H1 (cell line): Measurements from ENCODE around the gene CEP135. TPM values are rescaled to one million over a fixed set of nuclear protein-coding genes. Genes with fewer than 3 reads are reported as not detected.

ENCODE experiments used
- CTCF ChIA-PET: fragments of 300-600 bp; sonication (Branson Sonifier 250); formaldehyde crosslinking; loops from one replicate; lab custom pipeline; 2021; ENCODE audit not compliant: partially characterized antibody; lab: Charles Lee
- POLR2A ChIA-PET: fragments of 300-600 bp; sonication (Branson Sonifier 250); formaldehyde crosslinking; loops from one replicate; lab custom pipeline; 2021; ENCODE audit warnings: inconsistent platforms; ENCODE audit not compliant: partially characterized antibody; lab: Charles Lee
- DNase-seq, 2 experiments: peaks; one replicate each; pipeline versions ENCODE4 v3.0.0 to v3.0.0-alpha.2; 2010 to 2022; ENCODE audit warnings: low spot score in 2 of 2, low read depth in 1 of 2, mixed read lengths in 1 of 2
- FAIRE-seq: peaks from 2 replicates; lab custom pipeline; 2011; peaks lifted over from hg19 to GRCh38; lab: Jason Lieb, UNC
- H2AFZ ChIP-seq: 2 replicates; pipeline ENCODE4 v1.8.1; 2012; ENCODE audit warnings: low read length, inconsistent platforms
- H2AK5ac ChIP-seq: 2 replicates; pipeline ENCODE4 v1.6.1; 2013; ENCODE audit warnings: low read depth, low read length
- H2BK120ac ChIP-seq: replicated peaks from 2 replicates; pipeline ENCODE3; 2013; ENCODE audit warnings: low read depth, low read length, inconsistent platforms
- H2BK12ac ChIP-seq: 2 replicates; pipeline ENCODE4 v1.6.1; 2013; ENCODE audit warnings: low read depth, low read length
- H2BK15ac ChIP-seq: 2 replicates; pipeline ENCODE4 v1.6.1; 2013; ENCODE audit warnings: low read length
- H2BK20ac ChIP-seq: 2 replicates; pipeline ENCODE4 v1.6.1; 2013; ENCODE audit warnings: low read length
- H2BK5ac ChIP-seq: 2 replicates; pipeline ENCODE4 v1.6.1; 2013; ENCODE audit warnings: low read depth, low read length
- H3K14ac ChIP-seq: 2 replicates; pipeline ENCODE4 v1.6.1; 2013; ENCODE audit warnings: inconsistent platforms; ENCODE audit not compliant: insufficient read length
- H3K18ac ChIP-seq: 2 replicates; pipeline ENCODE4 v1.6.1; 2013; ENCODE audit warnings: low read length; ENCODE audit errors: extremely low read depth
- H3K23ac ChIP-seq: 2 replicates; pipeline ENCODE4 v1.6.1; 2013; ENCODE audit warnings: inconsistent platforms; ENCODE audit not compliant: insufficient read length
- H3K23me2 ChIP-seq: 2 replicates; pipeline ENCODE4 v1.6.1; 2013; ENCODE audit warnings: low read depth, low read length
- H3K27ac ChIP-seq: 2 replicates; pipeline ENCODE4 v1.6.1; 2011; ENCODE audit warnings: low read depth, low read length, inconsistent platforms
- H3K27me3 ChIP-seq, 4 experiments: replicated peaks in 1 of 4; 1 replicate in 1 of 4; 2 replicates in 3 of 4; pipeline versions ENCODE4 v1.6.1 to v1.8.1; 2011 to 2013; ENCODE audit warnings: low read length in 3 of 4, mild to moderate bottlenecking in 3 of 4, inconsistent platforms in 2 of 4, mixed read lengths in 2 of 4, moderate library complexity in 1 of 4; ENCODE audit not compliant: control insufficient read depth in 3 of 4, insufficient read depth in 3 of 4; ENCODE audit errors: extremely low read depth in 1 of 4
- H3K36me3 ChIP-seq, 4 experiments: 2 replicates each; pipeline versions ENCODE4 v1.6.1 to v1.8.1; 2011 to 2013; ENCODE audit warnings: mild to moderate bottlenecking in 4 of 4, low read length in 3 of 4, moderate library complexity in 2 of 4, control low read depth in 1 of 4, inconsistent platforms in 1 of 4; ENCODE audit not compliant: insufficient read depth in 4 of 4, control insufficient read depth in 2 of 4
- H3K4ac ChIP-seq: replicated peaks from 2 replicates; pipeline ENCODE3; 2013; ENCODE audit warnings: low read length, low read depth, mixed read lengths, inconsistent platforms; ENCODE audit not compliant: insufficient read length
- H3K4me1 ChIP-seq, 4 experiments: replicated peaks in 1 of 4; 1 replicate in 1 of 4; 2 replicates in 3 of 4; pipeline versions ENCODE4 v1.6.1 to v1.8.1; 2011 to 2013; ENCODE audit warnings: low read length in 3 of 4, inconsistent platforms in 2 of 4, mixed read lengths in 1 of 4; ENCODE audit not compliant: insufficient read depth in 4 of 4, control insufficient read depth in 3 of 4
- H3K4me2 ChIP-seq, 2 experiments: 2 replicates each; pipeline versions ENCODE4 v1.6.1 to v1.8.1; 2011 to 2013; ENCODE audit warnings: low read depth in 2 of 2, low read length in 2 of 2, control low read depth in 1 of 2, inconsistent platforms in 1 of 2, mild to moderate bottlenecking in 1 of 2; ENCODE audit not compliant: insufficient read depth in 1 of 2
- H3K4me3 ChIP-seq, 4 experiments: fragments of 200-600, 300-600 bp in 1 of 4; sonication (generic), shearing (Covaris generic), sonication (Bioruptor Twin) in 1 of 4; 2 replicates each; pipeline versions ENCODE4 v1.5.1 to v1.8.1; 2011 to 2016; ENCODE audit warnings: low read length in 4 of 4, low read depth in 3 of 4, control low read depth in 2 of 4, inconsistent platforms in 2 of 4, mild to moderate bottlenecking in 2 of 4, mixed read lengths in 1 of 4, moderate library complexity in 1 of 4; ENCODE audit not compliant: insufficient read depth in 2 of 4; ENCODE audit errors: extremely low read depth in 1 of 4
- H3K56ac ChIP-seq: replicated peaks from 2 replicates; pipeline ENCODE3; 2013; ENCODE audit warnings: low read depth, mild to moderate bottlenecking, mixed read lengths, low read length, inconsistent platforms; ENCODE audit not compliant: insufficient read length
- H3K79me1 ChIP-seq: 2 replicates; pipeline ENCODE4 v1.6.1; 2013; ENCODE audit warnings: low read depth, low read length, control low read depth
- H3K79me2 ChIP-seq, 2 experiments: 2 replicates each; pipeline versions ENCODE4 v1.6.1 to v1.8.1; 2012 to 2013; ENCODE audit warnings: low read length in 2 of 2, mild to moderate bottlenecking in 2 of 2, inconsistent platforms in 1 of 2; ENCODE audit not compliant: insufficient read depth in 2 of 2, control insufficient read depth in 1 of 2
- H3K9ac ChIP-seq, 4 experiments: replicated peaks in 1 of 4; 1 replicate in 1 of 4; 2 replicates in 3 of 4; pipeline versions ENCODE4 v1.6.1 to v1.8.1; 2011 to 2013; ENCODE audit warnings: low read depth in 3 of 4, low read length in 3 of 4, control low read depth in 2 of 4, mild to moderate bottlenecking in 2 of 4, moderate library complexity in 2 of 4, inconsistent platforms in 1 of 4; ENCODE audit errors: extremely low read depth in 1 of 4
- H3K9me3 ChIP-seq, 2 experiments: 2 replicates each; pipeline versions ENCODE4 v1.6.1 to v1.8.1; 2012 to 2013; ENCODE audit warnings: mild to moderate bottlenecking in 2 of 2, moderate library complexity in 2 of 2, control low read depth in 1 of 2, inconsistent platforms in 1 of 2, low read depth in 1 of 2, low read length in 1 of 2, mixed read lengths in 1 of 2; ENCODE audit not compliant: insufficient read depth in 2 of 2
- H4K20me1 ChIP-seq, 2 experiments: replicated peaks in 1 of 2; 2 replicates each; pipeline versions ENCODE3 to v1.8.1; 2011 to 2013; ENCODE audit warnings: inconsistent platforms in 2 of 2, low read length in 2 of 2, mild to moderate bottlenecking in 1 of 2; ENCODE audit not compliant: insufficient read depth in 2 of 2, control insufficient read depth in 1 of 2
- H4K5ac ChIP-seq: 2 replicates; pipeline ENCODE4 v1.6.1; 2013; ENCODE audit warnings: low read length, low read depth, mixed read lengths, inconsistent platforms; ENCODE audit not compliant: insufficient read length
- H4K8ac ChIP-seq: 2 replicates; pipeline ENCODE4 v1.8.0; 2013; ENCODE audit warnings: mild to moderate bottlenecking, moderate library complexity, low read length, inconsistent platforms; ENCODE audit not compliant: insufficient read depth; ENCODE audit errors: extremely low read depth
- H4K91ac ChIP-seq: replicated peaks from 2 replicates; pipeline ENCODE3; 2013; ENCODE audit warnings: low read length, mixed read lengths, inconsistent platforms; ENCODE audit not compliant: insufficient read length
- BRCA1 ChIP-seq: IDR thresholded peaks from 2 replicates; pipeline ENCODE4 v1.6.1; 2012; ENCODE audit warnings: low read depth, low read length, improper control_type of control experiment
- CBX8 ChIP-seq: fragments of 300-800, 300-1000 bp; sonication (generic); IDR thresholded peaks from 2 replicates; pipeline ENCODE4 v1.7.1; 2016; ENCODE audit warnings: low read depth, low read length, borderline replicate concordance
- EGR1 ChIP-seq: IDR thresholded peaks from 2 replicates; pipeline ENCODE4 v1.6.1; 2011; ENCODE audit warnings: low read depth, low read length, borderline replicate concordance
- GABPA ChIP-seq: IDR thresholded peaks from 2 replicates; pipeline ENCODE4 v1.6.1; 2011; ENCODE audit warnings: mild to moderate bottlenecking, low read length, moderate library complexity, borderline replicate concordance; ENCODE audit not compliant: insufficient read depth
- HDAC2 ChIP-seq, 2 experiments: fragments of 300-600 bp in 1 of 2; sonication (generic) in 1 of 2; IDR thresholded peaks; 2 replicates each; pipeline ENCODE4 v1.6.1; 2011 to 2012; ENCODE audit warnings: low read depth in 2 of 2, low read length in 2 of 2, mild to moderate bottlenecking in 2 of 2, moderate library complexity in 2 of 2, borderline replicate concordance in 1 of 2, inconsistent platforms in 1 of 2
- JUN ChIP-seq: IDR thresholded peaks from 2 replicates; pipeline ENCODE4 v1.6.1; 2011; ENCODE audit warnings: low read depth, mild to moderate bottlenecking, improper control_type of control experiment, low read length
- JUND ChIP-seq: IDR thresholded peaks from 2 replicates; pipeline ENCODE4 v1.6.1; 2011; ENCODE audit warnings: mild to moderate bottlenecking, improper control_type of control experiment, low read length
- NANOG ChIP-seq: IDR thresholded peaks from 2 replicates; pipeline ENCODE4 v1.6.1; 2011; ENCODE audit warnings: low read length, low read depth, mild to moderate bottlenecking, inconsistent platforms; ENCODE audit not compliant: insufficient read depth, poor library complexity, severe bottlenecking
- POLR2AphosphoS5 ChIP-seq: IDR thresholded peaks from 2 replicates; pipeline ENCODE4 v1.6.1; 2011; ENCODE audit warnings: low read depth, low read length
- SAP30 ChIP-seq: fragments of 300-600 bp; sonication (generic); IDR thresholded peaks from 2 replicates; pipeline ENCODE4 v1.7.1; 2012; ENCODE audit warnings: low read length, moderate library complexity, mild to moderate bottlenecking, inconsistent platforms; ENCODE audit not compliant: insufficient read depth, insufficient replicate concordance
- SIN3A ChIP-seq, 2 experiments: IDR thresholded peaks in 1 of 2; conservative IDR thresholded peaks in 1 of 2; 2 replicates each; pipeline ENCODE4 v1.6.1; 2011 to 2012; ENCODE audit warnings: low read length in 2 of 2, improper control_type of control experiment in 1 of 2, low read depth in 1 of 2, mild to moderate bottlenecking in 1 of 2
- SIX5 ChIP-seq: IDR thresholded peaks from 2 replicates; pipeline ENCODE4 v1.6.1; 2011; ENCODE audit warnings: mild to moderate bottlenecking, low read depth, low read length
- SUZ12 ChIP-seq: fragments of 200-600 bp; sonication (generic); IDR thresholded peaks from 2 replicates; pipeline ENCODE4 v1.6.1; 2012; ENCODE audit warnings: mild to moderate bottlenecking, inconsistent platforms, low read length, moderate library complexity, mixed read lengths
- TBP ChIP-seq: IDR thresholded peaks from 2 replicates; pipeline ENCODE4 v1.6.1; 2011; ENCODE audit warnings: low read depth, low read length, improper control_type of control experiment
- WGBS, 2 experiments: shearing (Covaris generic) in 1 of 2; methylation state at CpG; one replicate each; pipeline versions ENCODE4 v1.1.6 to v1.1.7; 2013 to 2015; ENCODE audit warnings: low lambda C conversion rate in 2 of 2, mixed read lengths in 2 of 2, inconsistent platforms in 1 of 2, low coverage in 1 of 2, missing lambda C conversion rate in 1 of 2; ENCODE audit not compliant: insufficient replicate concordance in 2 of 2, insufficient coverage in 1 of 2, insufficient read length in 1 of 2; ENCODE audit errors: extremely low coverage in 1 of 2, missing lambda C conversion rate in 1 of 2; 5-methylcytosine and 5-hydroxymethylcytosine counted together
- polyA plus RNA-seq, 7 experiments: library from polyadenylated mRNA; depleted of rRNA in 3 of 7; stranded (reverse) in 5 of 7; unstranded in 2 of 7; fragments of >200 nt in 5 of 7; fragments of 200-250 nt in 2 of 7; gene quantifications; 1 replicate in 5 of 7; 2 replicates in 1 of 7; 4 replicates in 1 of 7; pipeline versions ENCODE4 v1.2.1 to v1.2.3, GENCODE V29; 2011 to 2013; ENCODE audit warnings: missing spikeins in 2 of 7, mixed read lengths in 2 of 7
- total RNA-seq: library from RNA; stranded (reverse); fragmentation: NEBNext Ultra II Directional; extraction: Animal tissue kit (Norgen Biotek cat#: 25700); gene quantifications from 2 replicates; pipeline ENCODE4 v1.2.1, GENCODE V29; 2021

The CEP135 gene
- total and polyA plus RNA-seq, 2 of the 8 experiments (the other 6 are each of a cell fraction or from before 2014, with no cell fraction given) = 2.7 to 14.5 TPM

GRCh38 chr4:55938481-55938880 is 10.3 kb upstream of the CEP135 start:
- TF ChIP-seq JUND (no peak), TBP (no peak), SIN3A (conservative IDR thresholded peaks at IDR 0.05 in 1 of 2, IDR thresholded peaks at IDR 0.05 in 1 of 2; ENCODE audit: low read depth in 1 of 2, low read length in 2 of 2) (no peak), BRCA1 (no peak), SUZ12 (no peak), GABPA (no peak), CBX8 (no peak), POLR2AphosphoS5 (no peak), NANOG (no peak), SAP30 (no peak), JUN (no peak), SIX5 (no peak), EGR1 (no peak), HDAC2 (IDR thresholded peaks at IDR 0.05; ENCODE audit: borderline replicate concordance in 1 of 2, low read depth in 2 of 2, low read length in 2 of 2) (no peak)
- Histone ChIP-seq H3K36me3 (no peaks in the 10 kb centered on the region; a peak in 2 of 8 replicates), H4K8ac (no peak overlapping the region), H2BK12ac (no peak overlapping the region), H3K79me1 (no peaks in the 10 kb centered on the region), H3K79me2 (no peaks in the 10 kb centered on the region), H3K27ac (no peak overlapping the region), H3K9me3 (no peaks in the 10 kb centered on the region; a peak in 1 of 4 replicates), H3K4me2 (no peak overlapping the region), H2BK20ac (no peak overlapping the region), H2BK15ac (no peak overlapping the region), H3K4me3 (no peak overlapping the region), H3K23ac (no peak overlapping the region), H4K5ac (no peak overlapping the region), H2BK5ac (no peak overlapping the region), H3K27me3 (no peaks in the 10 kb centered on the region), H3K14ac (no peak overlapping the region), H3K18ac (no peak overlapping the region), H2AFZ (no peak overlapping the region), H4K91ac (no peak overlapping the region), H3K56ac (no peak overlapping the region), H2AK5ac (no peak overlapping the region), H4K20me1 (no peaks in the 10 kb centered on the region), H3K4me1 (peaks cover 0 to 9% (median 0%) of the 10 kb centered on the region in 4 experiments; a peak in 2 of 7 replicates), H3K23me2 (no peaks in the 10 kb centered on the region), H3K9ac (no peak overlapping the region), H2BK120ac (no peak overlapping the region), H3K4ac (no peak overlapping the region)
- WGBS, 2 experiments = 88% methylated on average over 1 of the region's 1 CpG; no CpG with 5 or more reads in 1 of the 2 experiments
- ChIA-PET POLR2A (interaction anchor here (1.4 kb wide), 1 partner anchor 10 kb away, joined by 4 read pairs; the partner anchor contains the start of gene CEP135), CTCF (interaction anchor here (1.1 kb wide), 1 partner anchor 287 kb away, joined by 3 read pairs; no protein-coding TSS in a partner anchor)
- no peak for DNase-seq
- no peak for FAIRE-seq
